Left lung (tissue), 10 donors: Measurements from ENCODE around the gene JAM3. TPM values are rescaled to one million over a fixed set of nuclear protein-coding genes. Genes with fewer than 3 reads are reported as not detected.

Source experiments
- ATAC-seq: fragments of 200-7000 bp; cut with Tn5 transposase; one replicate; pipeline ENCODE4 v1.9.1; 2020; ENCODE audit warnings: moderate library complexity
- DNase-seq, 4 donors: peaks; one replicate each; pipeline ENCODE4 v3.0.0-alpha.2; 2013 to 2020
- H3K27ac ChIP-seq, 2 donors: fragments of 200-600 bp; sonication (generic) in 1 of 2; one replicate each; pipeline versions ENCODE4 v1.5.0 to v1.8.0; 2020 to 2021
- H3K27me3 ChIP-seq, 2 donors: fragments of 200-600 bp; sonication (generic) in 1 of 2; one replicate each; pipeline versions ENCODE4 v1.5.0 to v1.8.0; 2020 to 2021
- H3K36me3 ChIP-seq, 2 donors: fragments of 200-600 bp; sonication (generic) in 1 of 2; one replicate each; pipeline versions ENCODE4 v1.5.0 to v1.8.0; 2020 to 2021
- H3K4me1 ChIP-seq, 2 donors: fragments of 200-600 bp; one replicate each; pipeline ENCODE4 v1.8.0; 2021
- H3K4me3 ChIP-seq, 2 donors: fragments of 200-600 bp; sonication (generic) in 1 of 2; one replicate each; pipeline versions ENCODE4 v1.5.0 to v1.8.0; 2020 to 2021; ENCODE audit warnings: mild to moderate bottlenecking in 1 of 2
- H3K9me3 ChIP-seq, 2 donors: fragments of 200-600 bp; sonication (generic) in 1 of 2; one replicate each; pipeline versions ENCODE4 v1.5.0 to v1.8.0; 2020 to 2021
- intact Hi-C, 2 donors: fragments of 100-400 bp; cut with DNase I; formaldehyde crosslinking; loops; one replicate each; pipeline versions ENCODE4 v1.11.2 to v1.14.2; 2022
- polyA plus RNA-seq, 6 donors: library from polyadenylated mRNA; unstranded; fragments of 120-200 nt; gene quantifications; one replicate each; pipeline ENCODE4 v1.2.1, GENCODE V29; 2013; ENCODE audit not compliant: insufficient read length in 6 of 6
- total RNA-seq, 2 donors: library from RNA; stranded (reverse); fragmentation: NEBNext Ultra II Directional; extraction: Animal tissue kit (Norgen Biotek cat#: 25700); gene quantifications; one replicate each; pipeline ENCODE4 v1.2.1, GENCODE V29; 2021
- TF ChIP-seq, protein P1 (sequence below), 2 donors: fragments of 200-600 bp; sonication (generic) in 1 of 2; IDR thresholded peaks; one replicate each; pipeline versions ENCODE4 v1.5.0 to v1.8.0; 2021; ENCODE audit warnings: antibody characterized with exemption in 2 of 2
- donor health status: DM: no; HTN: yes; CAD: no.
- donor health status: DM: no; HTN: no; CAD: no.

Gene JAM3
- total and polyA plus RNA-seq, 8 donors, result 29.4 to 85.4 (median 73.0) TPM

GRCh38 chr11:134066943-134067885 is 1.7 kb upstream of the JAM3 start:
- Histone ChIP-seq H3K27me3 (peaks cover 12 to 62% of the 10 kb centered on the region in 2 donors), H3K4me3 (no peak overlapping the region), H3K4me1 (no peaks in the 10 kb centered on the region), H3K27ac (no peak overlapping the region), H3K9me3 (no peaks in the 10 kb centered on the region), H3K36me3 (no peaks in the 10 kb centered on the region)
- no peak for ATAC-seq
- intact Hi-C loops, result no loop called here
- no peak for DNase-seq
- TF ChIP-seq, protein P1, sequence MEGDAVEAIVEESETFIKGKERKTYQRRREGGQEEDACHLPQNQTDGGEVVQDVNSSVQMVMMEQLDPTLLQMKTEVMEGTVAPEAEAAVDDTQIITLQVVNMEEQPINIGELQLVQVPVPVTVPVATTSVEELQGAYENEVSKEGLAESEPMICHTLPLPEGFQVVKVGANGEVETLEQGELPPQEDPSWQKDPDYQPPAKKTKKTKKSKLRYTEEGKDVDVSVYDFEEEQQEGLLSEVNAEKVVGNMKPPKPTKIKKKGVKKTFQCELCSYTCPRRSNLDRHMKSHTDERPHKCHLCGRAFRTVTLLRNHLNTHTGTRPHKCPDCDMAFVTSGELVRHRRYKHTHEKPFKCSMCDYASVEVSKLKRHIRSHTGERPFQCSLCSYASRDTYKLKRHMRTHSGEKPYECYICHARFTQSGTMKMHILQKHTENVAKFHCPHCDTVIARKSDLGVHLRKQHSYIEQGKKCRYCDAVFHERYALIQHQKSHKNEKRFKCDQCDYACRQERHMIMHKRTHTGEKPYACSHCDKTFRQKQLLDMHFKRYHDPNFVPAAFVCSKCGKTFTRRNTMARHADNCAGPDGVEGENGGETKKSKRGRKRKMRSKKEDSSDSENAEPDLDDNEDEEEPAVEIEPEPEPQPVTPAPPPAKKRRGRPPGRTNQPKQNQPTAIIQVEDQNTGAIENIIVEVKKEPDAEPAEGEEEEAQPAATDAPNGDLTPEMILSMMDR (IDR thresholded peaks at IDR 0.05), result no peak

DNA sequence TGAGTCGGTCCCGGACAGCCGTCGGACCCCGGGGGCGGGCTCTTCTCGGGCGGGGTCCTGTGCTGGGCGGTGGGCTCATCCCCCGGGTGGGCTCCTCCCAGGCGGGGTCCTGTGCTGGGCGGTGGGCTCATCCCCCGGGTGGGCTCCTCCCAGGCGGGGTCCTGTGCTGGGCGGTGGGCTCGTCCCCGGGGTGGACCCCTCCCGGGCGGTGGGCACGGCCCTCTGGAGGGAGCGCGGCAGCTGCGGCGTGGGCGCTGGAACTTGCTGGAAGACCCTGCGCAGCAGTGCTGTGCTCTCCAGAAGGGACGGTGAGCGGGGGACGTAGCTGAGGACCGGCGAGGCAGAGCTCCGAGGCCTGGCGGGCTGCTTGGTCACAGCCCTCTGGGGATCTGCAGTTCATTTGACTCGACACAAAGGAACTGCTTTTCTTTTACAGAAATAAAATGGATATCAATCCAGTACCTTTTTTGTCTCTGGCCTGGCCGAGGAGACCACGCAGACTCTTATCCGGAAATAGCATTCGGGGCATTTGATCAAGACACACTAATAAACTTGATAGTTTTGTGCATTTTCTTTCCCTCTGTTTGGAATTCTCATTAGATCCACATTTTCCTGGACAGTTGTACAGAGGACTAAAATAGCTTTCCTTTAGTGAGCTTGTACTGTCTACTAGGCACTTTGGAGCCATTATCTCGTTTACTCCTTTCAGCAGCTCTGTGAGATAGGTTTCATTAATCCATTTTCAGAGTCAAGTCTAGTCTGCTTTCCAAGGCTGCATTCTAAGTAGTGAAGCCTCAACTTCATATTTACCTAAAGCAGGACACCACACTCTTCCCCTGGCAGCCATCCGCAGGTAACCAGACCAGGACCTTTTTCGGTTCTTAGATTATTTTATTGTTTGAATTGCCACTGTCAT is 812 bp downstream of the JAM3 start:
- intact Hi-C loops, result no loop called here

GRCh38 chr11:134070342-134070845 is 1.5 kb downstream of the JAM3 start:
- Histone ChIP-seq H3K4me1 (no peaks in the 10 kb centered on the region), H3K36me3 (no peaks in the 10 kb centered on the region), H3K9me3 (no peaks in the 10 kb centered on the region), H3K4me3 (peak overlapping the region in 1 of 2 donors; percentile 54), H3K27ac (no peak overlapping the region), H3K27me3 (peaks cover 12 to 62% of the 10 kb centered on the region in 2 donors)
- TF ChIP-seq, protein P1 (IDR thresholded peaks at IDR 0.05), result no peak
- no peak for DNase-seq
- ATAC-seq, result no peak
- intact Hi-C loops, result no loop called here

More for the DNA sequence above, 812 bp downstream of the JAM3 start:
- no peaks in the 10 kb centered on the region for H3K9me3 ChIP-seq
- H3K4me1 ChIP-seq, result no peaks in the 10 kb centered on the region
- ATAC-seq, result peak; percentile 50
- H3K27me3 ChIP-seq, result peaks cover 12 to 62% of the 10 kb centered on the region in 2 donors
- H3K27ac ChIP-seq, result peak overlapping the region; percentile 80 to 88
- peak overlapping the region; percentile 52 to 54 for H3K4me3 ChIP-seq
- H3K36me3 ChIP-seq, result no peaks in the 10 kb centered on the region
- peak in 3 of 4 donors; percentile 34 to 69 (median 40) for DNase-seq
- TF ChIP-seq, protein P1 (IDR thresholded peaks at IDR 0.05), result no peak

DNA sequence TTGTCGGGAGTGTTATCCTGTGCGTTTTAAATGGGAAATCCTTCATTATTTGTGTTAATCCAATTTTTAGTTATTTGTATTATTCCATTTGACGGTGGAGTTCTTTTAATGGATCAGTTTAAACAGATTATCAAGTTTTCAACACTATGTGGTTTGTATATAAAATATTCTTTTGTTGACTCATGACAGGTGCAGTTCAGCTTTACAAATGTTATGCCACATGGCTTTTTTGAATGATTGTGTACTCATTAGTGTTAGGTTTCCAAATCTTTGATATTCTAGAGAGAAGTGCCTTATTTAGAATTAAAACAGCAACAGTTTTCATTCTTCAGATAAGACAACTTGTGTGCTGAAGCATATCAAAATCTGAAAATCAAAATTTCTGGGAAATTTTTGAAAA is 2.4 kb downstream of the JAM3 start:
- no peaks in the 10 kb centered on the region for H3K4me1 ChIP-seq
- intact Hi-C loops, result no loop called here
- H3K27me3 ChIP-seq, result peaks cover 12 to 58% of the 10 kb centered on the region in 2 donors
- no peak for DNase-seq
- H3K27ac ChIP-seq, result no peak overlapping the region
- no peak overlapping the region for H3K4me3 ChIP-seq
- TF ChIP-seq, protein P1 (IDR thresholded peaks at IDR 0.05), result no peak
- H3K36me3 ChIP-seq, result no peaks in the 10 kb centered on the region
- ATAC-seq, result no peak
- no peaks in the 10 kb centered on the region for H3K9me3 ChIP-seq
